Tibial nerve (tissue), 4 donors: ENCODE data around the gene PARD3B.

Experiments
- CTCF ChIP-seq, 5 experiments: fragments of 200-600 bp in 3 of 5; fragments of 450-650 bp in 2 of 5; sonication (generic) in 3 of 5; IDR thresholded peaks; one replicate each; pipeline ENCODE4 v1.5.1; 2016 to 2019; ENCODE audit warnings: antibody characterized with exemption in 5 of 5, mild to moderate bottlenecking in 3 of 5, moderate library complexity in 2 of 5
- EP300 ChIP-seq, 2 donors: sonication (generic); formaldehyde crosslinking; IDR thresholded peaks; one replicate each; pipeline ENCODE4 v1.6.1; 2017; ENCODE audit warnings: antibody characterized with exemption in 2 of 2, mild to moderate bottlenecking in 1 of 2
- POLR2A ChIP-seq, 2 donors: fragments of 450-650 bp; IDR thresholded peaks; one replicate each; pipeline ENCODE4 v1.6.1; 2017; ENCODE audit warnings: antibody characterized with exemption in 2 of 2, mild to moderate bottlenecking in 2 of 2, moderate library complexity in 2 of 2

GRCh38 chr2:205405194-205405593 lies 859.9 kb downstream of the PARD3B start:
- TF ChIP-seq CTCF (IDR thresholded peaks at IDR 0.05): no peak
- TF ChIP-seq POLR2A (IDR thresholded peaks at IDR 0.05): no peak
- TF ChIP-seq EP300 (IDR thresholded peaks at IDR 0.05): no peak
